SK-N-SH treated with all-trans-retinoic acid at 6 μM for 48 hours (cell line): Measurements from ENCODE around the gene LAMA2.

Experiments
- ARNTL ChIP-seq: fragments of 450-650 bp; formaldehyde crosslinking; IDR thresholded peaks from 2 replicates; pipeline ENCODE4 v1.5.0; 2020; ENCODE audit warnings: low read depth, mild to moderate bottlenecking, moderate library complexity, borderline replicate concordance
- CSRNP3 ChIP-seq: fragments of 250-450 bp; sonication (Bioruptor Pico); IDR thresholded peaks from 2 replicates; pipeline ENCODE4 v1.5.1; 2021; ENCODE audit warnings: mild to moderate bottlenecking, moderate library complexity
- GLIS3 ChIP-seq: fragments of 250-450 bp; sonication (Bioruptor Pico); IDR thresholded peaks from 2 replicates; pipeline ENCODE4 v1.5.0; 2020; ENCODE audit warnings: mild to moderate bottlenecking, moderate library complexity
- PATZ1 ChIP-seq: fragments of 250-450 bp; sonication (Bioruptor Pico); IDR thresholded peaks from 2 replicates; pipeline ENCODE4 v1.8.0; 2020; ENCODE audit warnings: mild to moderate bottlenecking, moderate library complexity, borderline replicate concordance
- TSHZ2 ChIP-seq: fragments of 250-450 bp; sonication (Bioruptor Pico); IDR thresholded peaks from 2 replicates; pipeline ENCODE4 v1.5.0; 2020; ENCODE audit warnings: mild to moderate bottlenecking, moderate library complexity

GRCh38 chr6:129508477-129509145 lies 625.7 kb downstream of the LAMA2 start:
- TF ChIP-seq ARNTL (CRISPR knock-in tag) (no peak), PATZ1 (CRISPR knock-in tag) (no peak), TSHZ2 (CRISPR knock-in tag) (no peak), CSRNP3 (no peak), GLIS3 (CRISPR knock-in tag) (no peak)
